Hepatocyte (in vitro differentiated cells): Measurements from ENCODE around the gene DHRS3. TPM values are rescaled to one million over a fixed set of nuclear protein-coding genes. Genes with fewer than 3 reads are reported as not detected.

Source experiments
- DNase-seq: peaks from one replicate; pipeline ENCODE4 v3.0.0-alpha.2; 2016; ENCODE audit warnings: low spot score
- H2AFZ ChIP-seq: fragments of 200-600 bp; sonication (generic); 2 replicates; pipeline ENCODE4 v1.6.0; 2016; ENCODE audit warnings: antibody characterized with exemption, mild to moderate bottlenecking
- H3K27ac ChIP-seq: fragments of 200-600 bp; sonication (generic); 2 replicates; pipeline ENCODE4 v1.5.1; 2016; ENCODE audit warnings: mild to moderate bottlenecking
- H3K27me3 ChIP-seq: fragments of 200-600 bp; sonication (generic); 2 replicates; pipeline ENCODE4 v1.6.1; 2016
- H3K36me3 ChIP-seq: fragments of 200-600 bp; sonication (generic); replicated peaks from 2 replicates; pipeline ENCODE4 v1.5.1; 2016; ENCODE audit warnings: low read depth; ENCODE audit not compliant: insufficient read depth
- H3K4me1 ChIP-seq: fragments of 200-600 bp; sonication (generic); 2 replicates; pipeline ENCODE4 v1.5.1; 2016; ENCODE audit warnings: mild to moderate bottlenecking, moderate library complexity; ENCODE audit not compliant: insufficient read depth
- H3K4me2 ChIP-seq: fragments of 200-600 bp; sonication (generic); 2 replicates; pipeline ENCODE4 v1.6.0; 2016
- H3K4me3 ChIP-seq: fragments of 200-600 bp; sonication (generic); 2 replicates; pipeline ENCODE4 v1.5.1; 2016; ENCODE audit warnings: mild to moderate bottlenecking
- H3K79me2 ChIP-seq: fragments of 200-600 bp; sonication (generic); 2 replicates; pipeline ENCODE4 v1.6.0; 2017; ENCODE audit warnings: mild to moderate bottlenecking
- H3K9me2 ChIP-seq: fragments of 200-600 bp; sonication (generic); replicated peaks from 2 replicates; pipeline ENCODE4 v1.6.0; 2017; ENCODE audit warnings: mild to moderate bottlenecking; ENCODE audit not compliant: insufficient read depth
- H3K9me3 ChIP-seq: fragments of 200-600 bp; sonication (generic); 2 replicates; pipeline ENCODE4 v1.5.1; 2016; ENCODE audit warnings: low read depth, mild to moderate bottlenecking
- H4K20me1 ChIP-seq: fragments of 200-600 bp; sonication (generic); 2 replicates; pipeline ENCODE4 v1.6.0; 2016; ENCODE audit warnings: mild to moderate bottlenecking; ENCODE audit not compliant: insufficient read depth, poor library complexity, severe bottlenecking
- EZH2 ChIP-seq: fragments of 200-600 bp; sonication (generic); IDR thresholded peaks from 2 replicates; pipeline ENCODE4 v1.6.1; 2016; ENCODE audit warnings: antibody characterized with exemption, mild to moderate bottlenecking, borderline replicate concordance
- EZH2phosphoT487 ChIP-seq: fragments of 200-600 bp; sonication (generic); IDR thresholded peaks from one replicate; pipeline ENCODE4 v1.6.1; 2018; ENCODE audit warnings: antibody characterized with exemption, mild to moderate bottlenecking, low read depth, moderate library complexity; ENCODE audit not compliant: unreplicated experiment, severe bottlenecking
- WGBS: methylation state at CpG from one replicate; pipeline ENCODE4 v1.1.6; 2016; ENCODE audit warnings: low lambda C conversion rate; ENCODE audit errors: missing lambda C conversion rate; 5-methylcytosine and 5-hydroxymethylcytosine counted together
- polyA plus RNA-seq: library from polyadenylated mRNA; unstranded; fragments of >200 nt; fragmentation: Nextera tagmentation; extraction: Ambion mirVana; gene quantifications from 2 replicates; pipeline ENCODE4 v1.2.1, GENCODE V29; 2016
- total RNA-seq: library from RNA; depleted of rRNA; stranded (reverse); fragments of >200 nt; gene quantifications from 2 replicates; pipeline ENCODE4 v1.2.3, GENCODE V29; 2014
- TF ChIP-seq, protein P1 (sequence below): fragments of 200-600 bp; sonication (generic); IDR thresholded peaks from 2 replicates; pipeline ENCODE4 v1.5.1; 2016; ENCODE audit warnings: antibody characterized with exemption, mild to moderate bottlenecking; ENCODE audit not compliant: poor library complexity

The DHRS3 gene
- total and polyA plus RNA-seq, 2 experiments from 2014 or later = 75.9 to 103 TPM

DNA sequence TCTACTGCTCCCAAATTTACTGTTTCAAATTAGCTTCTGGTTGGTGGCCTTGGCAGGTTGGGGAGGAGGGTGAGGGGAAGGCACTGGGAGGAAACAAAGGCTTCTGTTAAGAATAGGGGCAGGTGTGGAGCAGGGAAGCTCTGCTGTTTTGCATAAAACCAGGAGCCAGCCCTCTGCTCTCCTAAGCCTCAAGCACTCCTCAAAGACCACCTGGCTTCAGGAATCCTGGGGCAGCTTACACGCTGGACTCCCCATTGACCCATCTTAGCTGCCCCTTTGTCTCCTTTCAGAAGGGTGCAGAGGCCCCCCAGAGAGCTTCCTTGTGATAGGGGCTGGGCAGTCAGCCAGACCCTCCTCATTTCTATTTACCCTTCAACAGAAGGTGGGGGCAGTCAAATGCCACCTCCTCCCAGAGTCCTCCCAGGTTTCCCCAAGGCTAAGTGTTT, 11.5 kb upstream of the DHRS3 start:
- 68% methylated on average over 1 of the region's 1 CpG for whole genome bisulfite sequencing

DNA sequence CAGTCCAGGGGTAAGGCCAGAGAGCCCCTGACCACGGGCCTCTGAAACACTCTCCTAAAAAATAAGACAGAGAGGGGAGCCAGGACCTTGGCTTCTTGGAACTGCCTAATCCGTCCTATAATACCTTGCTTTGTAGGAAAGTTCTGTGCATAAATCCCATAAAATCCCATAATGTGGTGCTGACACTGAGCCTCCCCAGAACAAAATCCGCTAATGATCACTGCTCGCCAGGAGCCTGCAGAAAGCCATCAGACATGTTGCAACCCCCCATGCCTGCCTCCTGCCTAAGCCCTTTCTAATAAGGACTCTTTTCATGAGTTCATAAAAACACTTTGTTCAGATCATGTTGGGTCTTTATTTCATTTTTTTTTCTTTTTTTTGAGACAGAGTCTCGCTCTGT, 9.3 kb upstream of the DHRS3 start:
- Histone ChIP-seq H3K4me1 (peaks cover 16% of the 10 kb centered on the region), H3K36me3 (no peaks in the 10 kb centered on the region), H3K27ac (no peak overlapping the region), H3K4me2 (no peak overlapping the region), H2AFZ (no peak overlapping the region), H3K9me3 (no peaks in the 10 kb centered on the region), H3K9me2 (no peaks in the 10 kb centered on the region), H3K27me3 (no peaks in the 10 kb centered on the region), H3K4me3 (no peak overlapping the region), H4K20me1 (no peaks in the 10 kb centered on the region), H3K79me2 (no peaks in the 10 kb centered on the region)
- no peak for DNase-seq
- no peak for TF ChIP-seq EZH2
- TF ChIP-seq EZH2phosphoT487 = no peak
- TF ChIP-seq, protein P1, sequence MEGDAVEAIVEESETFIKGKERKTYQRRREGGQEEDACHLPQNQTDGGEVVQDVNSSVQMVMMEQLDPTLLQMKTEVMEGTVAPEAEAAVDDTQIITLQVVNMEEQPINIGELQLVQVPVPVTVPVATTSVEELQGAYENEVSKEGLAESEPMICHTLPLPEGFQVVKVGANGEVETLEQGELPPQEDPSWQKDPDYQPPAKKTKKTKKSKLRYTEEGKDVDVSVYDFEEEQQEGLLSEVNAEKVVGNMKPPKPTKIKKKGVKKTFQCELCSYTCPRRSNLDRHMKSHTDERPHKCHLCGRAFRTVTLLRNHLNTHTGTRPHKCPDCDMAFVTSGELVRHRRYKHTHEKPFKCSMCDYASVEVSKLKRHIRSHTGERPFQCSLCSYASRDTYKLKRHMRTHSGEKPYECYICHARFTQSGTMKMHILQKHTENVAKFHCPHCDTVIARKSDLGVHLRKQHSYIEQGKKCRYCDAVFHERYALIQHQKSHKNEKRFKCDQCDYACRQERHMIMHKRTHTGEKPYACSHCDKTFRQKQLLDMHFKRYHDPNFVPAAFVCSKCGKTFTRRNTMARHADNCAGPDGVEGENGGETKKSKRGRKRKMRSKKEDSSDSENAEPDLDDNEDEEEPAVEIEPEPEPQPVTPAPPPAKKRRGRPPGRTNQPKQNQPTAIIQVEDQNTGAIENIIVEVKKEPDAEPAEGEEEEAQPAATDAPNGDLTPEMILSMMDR = no peak
- WGBS = 65% methylated on average over 5 of the region's 5 CpGs

More for the DNA sequence above, 11.5 kb upstream of the DHRS3 start:
- Histone ChIP-seq H3K27me3 (no peaks in the 10 kb centered on the region), H3K4me1 (no peaks in the 10 kb centered on the region), H3K4me3 (no peak overlapping the region), H3K9me2 (no peaks in the 10 kb centered on the region), H3K79me2 (no peaks in the 10 kb centered on the region), H4K20me1 (no peaks in the 10 kb centered on the region), H3K27ac (no peak overlapping the region), H3K36me3 (no peaks in the 10 kb centered on the region), H2AFZ (no peak overlapping the region), H3K4me2 (no peak overlapping the region), H3K9me3 (no peaks in the 10 kb centered on the region)
- no peak for DNase-seq
- TF ChIP-seq, protein P1 = no peak
- TF ChIP-seq EZH2phosphoT487 (no peak), EZH2 (no peak)

DNA sequence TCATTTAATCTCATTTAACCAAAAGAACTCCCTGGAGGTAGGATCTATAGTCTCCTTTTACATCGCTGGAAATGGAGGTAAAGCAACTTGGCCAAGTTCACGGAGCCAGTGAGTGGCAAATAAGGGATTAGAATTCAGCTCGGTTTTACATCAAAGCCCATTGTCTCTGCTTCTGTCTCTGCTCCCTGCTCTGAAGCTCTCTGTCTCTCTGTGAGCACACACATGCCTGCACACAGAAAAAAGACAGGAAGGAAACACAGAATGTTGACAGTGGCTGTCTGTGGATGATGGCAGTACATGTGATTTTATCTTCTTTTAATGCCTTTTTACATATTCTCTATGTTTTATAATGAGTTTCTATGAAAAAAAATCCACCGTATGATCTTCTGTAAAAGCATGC, 8.9 kb upstream of the DHRS3 start:
- 41% methylated on average over 4 of the region's 4 CpGs for WGBS
- Histone ChIP-seq H3K4me2 (no peak overlapping the region), H3K36me3 (no peaks in the 10 kb centered on the region)

More for the DNA sequence above, 8.9 kb upstream of the DHRS3 start:
- no peak for DNase-seq
- Histone ChIP-seq H3K27me3 (no peaks in the 10 kb centered on the region), H3K9me2 (no peaks in the 10 kb centered on the region), H4K20me1 (no peaks in the 10 kb centered on the region), H3K79me2 (no peaks in the 10 kb centered on the region), H3K27ac (no peak overlapping the region), H2AFZ (no peak overlapping the region), H3K4me1 (peaks cover 20% of the 10 kb centered on the region), H3K9me3 (no peaks in the 10 kb centered on the region), H3K4me3 (no peak overlapping the region)
- TF ChIP-seq, protein P1 = no peak
- no peak for TF ChIP-seq EZH2
- no peak for TF ChIP-seq EZH2phosphoT487
